ENCODE measurements around the gene AFAP1L2. TPM values are rescaled to one million over a fixed set of nuclear protein-coding genes. Genes with fewer than 3 reads are reported as not detected.
A peak's percentile ranks its signal among the peaks of the same experiment; 100 is the strongest.

The AFAP1L2 gene
- total RNA-seq, 1 donor from 2014 or later, result 6.4 TPM

DNA sequence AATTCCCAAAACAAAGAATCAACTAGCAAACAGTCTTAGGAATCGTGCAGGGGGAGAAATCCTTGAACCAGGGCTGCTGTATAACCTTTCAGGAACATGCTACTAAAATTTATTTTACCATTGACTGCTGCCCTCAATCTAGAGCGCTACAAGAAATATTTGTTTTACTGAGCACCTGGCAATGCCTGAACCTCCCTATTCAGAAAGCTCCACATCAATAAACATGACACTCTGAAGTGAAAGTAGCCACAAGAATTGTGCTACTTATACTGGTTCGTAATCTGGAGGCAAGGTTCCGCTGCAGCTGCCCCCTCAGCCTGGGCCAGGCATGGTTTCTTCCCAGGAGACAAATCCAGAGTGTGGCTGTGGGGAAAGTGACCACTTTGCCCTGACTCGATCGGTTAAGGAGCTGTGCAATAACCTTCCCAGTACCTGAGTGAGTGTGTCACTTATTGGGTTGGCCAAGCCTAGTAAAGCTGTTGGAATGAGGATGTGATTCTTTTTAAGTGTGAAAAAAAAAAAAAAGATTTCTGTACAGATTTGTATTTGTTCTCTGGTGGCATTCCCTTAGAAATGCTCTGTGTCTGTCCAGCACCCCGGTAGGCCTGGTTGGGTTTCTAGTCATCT is 157.5 kb downstream of the AFAP1L2 start:
- H3K27ac Mint-ChIP-seq, result peak overlapping the region; percentile 98
- peaks cover 21% of the 10 kb centered on the region for H3K27me3 Mint-ChIP-seq
- no peaks in the 10 kb centered on the region for H3K36me3 Mint-ChIP-seq
- H3K9me3 Mint-ChIP-seq, result no peaks in the 10 kb centered on the region
- peak overlapping the region; percentile 47 for H3K4me3 Mint-ChIP-seq
- peaks cover 32% of the 10 kb centered on the region for H3K4me1 Mint-ChIP-seq (ENCODE audit: unreplicated experiment)
- TF ChIP-seq, protein P1, sequence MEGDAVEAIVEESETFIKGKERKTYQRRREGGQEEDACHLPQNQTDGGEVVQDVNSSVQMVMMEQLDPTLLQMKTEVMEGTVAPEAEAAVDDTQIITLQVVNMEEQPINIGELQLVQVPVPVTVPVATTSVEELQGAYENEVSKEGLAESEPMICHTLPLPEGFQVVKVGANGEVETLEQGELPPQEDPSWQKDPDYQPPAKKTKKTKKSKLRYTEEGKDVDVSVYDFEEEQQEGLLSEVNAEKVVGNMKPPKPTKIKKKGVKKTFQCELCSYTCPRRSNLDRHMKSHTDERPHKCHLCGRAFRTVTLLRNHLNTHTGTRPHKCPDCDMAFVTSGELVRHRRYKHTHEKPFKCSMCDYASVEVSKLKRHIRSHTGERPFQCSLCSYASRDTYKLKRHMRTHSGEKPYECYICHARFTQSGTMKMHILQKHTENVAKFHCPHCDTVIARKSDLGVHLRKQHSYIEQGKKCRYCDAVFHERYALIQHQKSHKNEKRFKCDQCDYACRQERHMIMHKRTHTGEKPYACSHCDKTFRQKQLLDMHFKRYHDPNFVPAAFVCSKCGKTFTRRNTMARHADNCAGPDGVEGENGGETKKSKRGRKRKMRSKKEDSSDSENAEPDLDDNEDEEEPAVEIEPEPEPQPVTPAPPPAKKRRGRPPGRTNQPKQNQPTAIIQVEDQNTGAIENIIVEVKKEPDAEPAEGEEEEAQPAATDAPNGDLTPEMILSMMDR (conservative IDR thresholded peaks at IDR 0.05), result no peak
- DNase-seq (ENCODE audit: extremely low spot score, unreplicated experiment), result no peak

- H3K4me1 Mint-ChIP-seq (ENCODE audit: unreplicated experiment), result peaks cover 32% of the 10 kb centered on the region
- DNase-seq (ENCODE audit: extremely low spot score, unreplicated experiment), result no peak
- TF ChIP-seq, protein P1 (conservative IDR thresholded peaks at IDR 0.05), result no peak
- peak overlapping the region; percentile 23 for H3K4me3 Mint-ChIP-seq
- no peaks in the 10 kb centered on the region for H3K36me3 Mint-ChIP-seq
- H3K27ac Mint-ChIP-seq, result peak overlapping the region; percentile 98
- H3K27me3 Mint-ChIP-seq, result peaks cover 36% of the 10 kb centered on the region
- H3K9me3 Mint-ChIP-seq, result no peaks in the 10 kb centered on the region
Measured at GRCh38 chr10:114245121-114245791, 159.0 kb downstream of the AFAP1L2 start.

Other genes with a start within 250 kb of the AFAP1L2 start
- 21.0 and 36.0 TPM in 2 replicates for gene CCDC186, start 230.3 kb downstream of the AFAP1L2 start, total RNA-seq (ENCODE audit: low replicate concordance)
- gene TDRD1, start 225.1 kb downstream of the AFAP1L2 start, total RNA-seq (ENCODE audit: low replicate concordance), result not detected in 2 replicates
- 2.9 and 6.0 TPM in 2 replicates for gene VWA2, start 165.2 kb downstream of the AFAP1L2 start, total RNA-seq (ENCODE audit: low replicate concordance)